Measurements from ENCODE around the gene GOLIM4.

DNA sequence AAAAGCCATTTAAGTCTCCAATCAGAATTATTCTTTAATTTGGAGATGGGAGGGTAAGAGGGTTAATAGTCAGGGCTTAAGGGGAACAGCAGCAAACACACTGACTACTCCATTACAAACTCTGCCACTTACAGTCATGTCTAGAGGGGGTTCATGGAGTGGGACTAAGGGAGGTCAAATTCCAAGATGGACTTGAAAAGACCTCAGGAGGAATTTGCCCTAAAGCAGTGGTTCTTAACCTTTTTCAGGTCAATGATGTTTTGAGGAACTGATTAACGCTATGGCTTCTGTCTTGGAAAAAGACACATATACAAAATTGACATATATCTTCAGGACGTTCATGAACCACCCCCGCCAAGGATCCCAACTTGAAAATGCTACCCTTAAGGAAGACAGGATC, 13.9 kb downstream of the GOLIM4 start:
- TF ChIP-seq, protein P1, sequence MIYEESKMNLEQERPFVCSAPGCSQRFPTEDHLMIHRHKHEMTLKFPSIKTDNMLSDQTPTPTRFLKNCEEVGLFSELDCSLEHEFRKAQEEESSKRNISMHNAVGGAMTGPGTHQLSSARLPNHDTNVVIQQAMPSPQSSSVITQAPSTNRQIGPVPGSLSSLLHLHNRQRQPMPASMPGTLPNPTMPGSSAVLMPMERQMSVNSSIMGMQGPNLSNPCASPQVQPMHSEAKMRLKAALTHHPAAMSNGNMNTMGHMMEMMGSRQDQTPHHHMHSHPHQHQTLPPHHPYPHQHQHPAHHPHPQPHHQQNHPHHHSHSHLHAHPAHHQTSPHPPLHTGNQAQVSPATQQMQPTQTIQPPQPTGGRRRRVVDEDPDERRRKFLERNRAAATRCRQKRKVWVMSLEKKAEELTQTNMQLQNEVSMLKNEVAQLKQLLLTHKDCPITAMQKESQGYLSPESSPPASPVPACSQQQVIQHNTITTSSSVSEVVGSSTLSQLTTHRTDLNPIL (CRISPR knock-in tag; IDR thresholded peaks at IDR 0.05; ENCODE audit: low read depth): no peak
- TF ChIP-seq TOX (CRISPR knock-in tag; IDR thresholded peaks at IDR 0.05; ENCODE audit: borderline replicate concordance) (no peak), ZC3H10 (CRISPR knock-in tag; IDR thresholded peaks at IDR 0.05) (no peak), ZFP30 (CRISPR knock-in tag; IDR thresholded peaks at IDR 0.05) (no peak), ARNTL (CRISPR knock-in tag; IDR thresholded peaks at IDR 0.05; ENCODE audit: borderline replicate concordance, low read depth) (no peak), OSR1 (CRISPR knock-in tag; IDR thresholded peaks at IDR 0.05) (no peak), RARB (CRISPR knock-in tag; IDR thresholded peaks at IDR 0.05) (no peak), ZNF565 (CRISPR knock-in tag; conservative IDR thresholded peaks at IDR 0.05; ENCODE audit: low read depth) (no peak), ZNF70 (CRISPR knock-in tag; IDR thresholded peaks at IDR 0.05) (no peak)
- TF ChIP-seq, protein P2, sequence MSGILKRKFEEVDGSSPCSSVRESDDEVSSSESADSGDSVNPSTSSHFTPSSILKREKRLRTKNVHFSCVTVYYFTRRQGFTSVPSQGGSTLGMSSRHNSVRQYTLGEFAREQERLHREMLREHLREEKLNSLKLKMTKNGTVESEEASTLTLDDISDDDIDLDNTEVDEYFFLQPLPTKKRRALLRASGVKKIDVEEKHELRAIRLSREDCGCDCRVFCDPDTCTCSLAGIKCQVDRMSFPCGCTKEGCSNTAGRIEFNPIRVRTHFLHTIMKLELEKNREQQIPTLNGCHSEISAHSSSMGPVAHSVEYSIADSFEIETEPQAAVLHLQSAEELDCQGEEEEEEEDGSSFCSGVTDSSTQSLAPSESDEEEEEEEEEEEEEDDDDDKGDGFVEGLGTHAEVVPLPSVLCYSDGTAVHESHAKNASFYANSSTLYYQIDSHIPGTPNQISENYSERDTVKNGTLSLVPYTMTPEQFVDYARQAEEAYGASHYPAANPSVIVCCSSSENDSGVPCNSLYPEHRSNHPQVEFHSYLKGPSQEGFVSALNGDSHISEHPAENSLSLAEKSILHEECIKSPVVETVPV (CRISPR knock-in tag; IDR thresholded peaks at IDR 0.05): no peak
- TF ChIP-seq, protein P3, sequence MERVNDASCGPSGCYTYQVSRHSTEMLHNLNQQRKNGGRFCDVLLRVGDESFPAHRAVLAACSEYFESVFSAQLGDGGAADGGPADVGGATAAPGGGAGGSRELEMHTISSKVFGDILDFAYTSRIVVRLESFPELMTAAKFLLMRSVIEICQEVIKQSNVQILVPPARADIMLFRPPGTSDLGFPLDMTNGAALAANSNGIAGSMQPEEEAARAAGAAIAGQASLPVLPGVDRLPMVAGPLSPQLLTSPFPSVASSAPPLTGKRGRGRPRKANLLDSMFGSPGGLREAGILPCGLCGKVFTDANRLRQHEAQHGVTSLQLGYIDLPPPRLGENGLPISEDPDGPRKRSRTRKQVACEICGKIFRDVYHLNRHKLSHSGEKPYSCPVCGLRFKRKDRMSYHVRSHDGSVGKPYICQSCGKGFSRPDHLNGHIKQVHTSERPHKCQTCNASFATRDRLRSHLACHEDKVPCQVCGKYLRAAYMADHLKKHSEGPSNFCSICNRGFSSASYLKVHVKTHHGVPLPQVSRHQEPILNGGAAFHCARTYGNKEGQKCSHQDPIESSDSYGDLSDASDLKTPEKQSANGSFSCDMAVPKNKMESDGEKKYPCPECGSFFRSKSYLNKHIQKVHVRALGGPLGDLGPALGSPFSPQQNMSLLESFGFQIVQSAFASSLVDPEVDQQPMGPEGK (CRISPR knock-in tag; IDR thresholded peaks at IDR 0.05; ENCODE audit: borderline replicate concordance): no peak

Measured in SK-N-SH treated with all-trans-retinoic acid at 6 μM for 48 hours (cell line).